Esophagus muscularis mucosa (tissue), 3 donors: ENCODE measurements around the gene KCMF1.

Experiments
- POLR2A ChIP-seq: fragments of 450-650 bp; IDR thresholded peaks from one replicate; pipeline ENCODE4 v1.6.1; 2017; ENCODE audit warnings: antibody characterized with exemption, moderate library complexity, mild to moderate bottlenecking, low read depth
- TF ChIP-seq, protein P1 (sequence below), 3 experiments: fragments of 200-600 bp in 2 of 3; fragments of 450-650 bp in 1 of 3; sonication (generic) in 2 of 3; IDR thresholded peaks; one replicate each; pipeline ENCODE4 v1.5.1; 2017 to 2019; ENCODE audit warnings: antibody characterized with exemption in 3 of 3, mild to moderate bottlenecking in 2 of 3, moderate library complexity in 1 of 3

DNA sequence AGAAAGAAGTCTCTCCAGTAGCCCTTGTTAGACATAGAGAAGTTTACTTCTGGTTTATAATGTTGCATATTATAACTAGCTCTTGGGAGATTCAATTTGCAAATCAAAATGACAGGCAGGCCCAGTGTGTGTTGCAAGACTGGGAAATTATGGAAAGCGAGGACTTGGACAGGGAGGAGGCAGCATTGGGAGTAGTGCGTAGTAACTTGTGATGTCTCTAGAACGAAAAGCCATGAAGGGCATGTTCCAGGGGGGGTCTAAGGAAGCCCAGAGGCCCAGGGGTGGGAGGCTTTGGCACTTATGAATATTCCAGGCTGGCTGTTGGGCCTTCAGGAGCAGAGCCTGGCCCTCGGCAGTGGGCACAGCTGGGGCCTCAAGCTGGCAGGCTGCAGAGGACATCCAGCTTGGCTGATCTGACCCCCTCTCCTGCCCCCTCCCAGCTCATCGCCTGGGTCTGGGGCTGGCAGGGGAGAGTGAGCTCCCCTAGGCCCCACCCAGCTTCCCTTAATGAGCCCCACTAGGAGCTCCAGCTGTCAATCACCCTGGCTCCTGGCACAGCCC lies 107.0 kb downstream of the KCMF1 start:
- TF ChIP-seq POLR2A, result no peak
- TF ChIP-seq, protein P1, sequence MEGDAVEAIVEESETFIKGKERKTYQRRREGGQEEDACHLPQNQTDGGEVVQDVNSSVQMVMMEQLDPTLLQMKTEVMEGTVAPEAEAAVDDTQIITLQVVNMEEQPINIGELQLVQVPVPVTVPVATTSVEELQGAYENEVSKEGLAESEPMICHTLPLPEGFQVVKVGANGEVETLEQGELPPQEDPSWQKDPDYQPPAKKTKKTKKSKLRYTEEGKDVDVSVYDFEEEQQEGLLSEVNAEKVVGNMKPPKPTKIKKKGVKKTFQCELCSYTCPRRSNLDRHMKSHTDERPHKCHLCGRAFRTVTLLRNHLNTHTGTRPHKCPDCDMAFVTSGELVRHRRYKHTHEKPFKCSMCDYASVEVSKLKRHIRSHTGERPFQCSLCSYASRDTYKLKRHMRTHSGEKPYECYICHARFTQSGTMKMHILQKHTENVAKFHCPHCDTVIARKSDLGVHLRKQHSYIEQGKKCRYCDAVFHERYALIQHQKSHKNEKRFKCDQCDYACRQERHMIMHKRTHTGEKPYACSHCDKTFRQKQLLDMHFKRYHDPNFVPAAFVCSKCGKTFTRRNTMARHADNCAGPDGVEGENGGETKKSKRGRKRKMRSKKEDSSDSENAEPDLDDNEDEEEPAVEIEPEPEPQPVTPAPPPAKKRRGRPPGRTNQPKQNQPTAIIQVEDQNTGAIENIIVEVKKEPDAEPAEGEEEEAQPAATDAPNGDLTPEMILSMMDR (IDR thresholded peaks at IDR 0.05), result no peak
